Activated CD8-positive, alpha-beta T cell treated with anti-CD3 and anti-CD28 coated beads for 36 hours (primary cell): Measurements from ENCODE around the gene PHOSPHO2. TPM values are rescaled to one million over a fixed set of nuclear protein-coding genes. Genes with fewer than 3 reads are reported as not detected.
A peak's percentile ranks its signal among the peaks of the same experiment; 100 is the strongest.
"Not testable (repeated sequence)": the region's sequence is repeated elsewhere in the genome, so short reads cannot be mapped to it uniquely, and the experiment has no call there.

ENCODE experiments used
- ATAC-seq: fragments of 200-7000 bp; cut with Tn5 transposase; one replicate; pipeline ENCODE4 v1.10.0; 2021; ENCODE audit warnings: mild to moderate bottlenecking, moderate library complexity
- CTCF ChIA-PET: fragments of 350-600 bp; sonication (Branson Sonifier 250); formaldehyde crosslinking; loops from one replicate; lab custom pipeline; 2021; ENCODE audit warnings: antibody characterized with exemption; lab: Charles Lee
- POLR2A ChIA-PET: fragments of 350-600 bp; sonication (Branson Sonifier 250); formaldehyde crosslinking; loops from one replicate; lab custom pipeline; 2021; ENCODE audit warnings: antibody characterized with exemption; lab: Charles Lee
- DNase-seq: peaks from one replicate; pipeline ENCODE4 v3.0.0-alpha.2; 2020
- H3K27ac Mint-ChIP-seq: one replicate; pipeline ENCODE4 v1.8.0; 2021; ENCODE audit warnings: mild to moderate bottlenecking, mixed read lengths
- H3K27me3 Mint-ChIP-seq: one replicate; pipeline ENCODE4 v1.8.0; 2021; ENCODE audit warnings: mixed read lengths
- H3K36me3 Mint-ChIP-seq: one replicate; pipeline ENCODE4 v1.8.0; 2021; ENCODE audit warnings: low read depth, mixed read lengths
- H3K4me1 Mint-ChIP-seq: one replicate; pipeline ENCODE4 v1.8.0; 2021; ENCODE audit warnings: low read depth, mixed read lengths
- H3K4me3 Mint-ChIP-seq: one replicate; pipeline ENCODE4 v1.8.0; 2021; ENCODE audit warnings: mild to moderate bottlenecking, moderate library complexity, mixed read lengths
- H3K9me3 Mint-ChIP-seq: one replicate; pipeline ENCODE4 v1.8.0; 2021; ENCODE audit warnings: mixed read lengths
- intact Hi-C: fragments of 100-400 bp; cut with micrococcal nuclease; formaldehyde crosslinking; loops from one replicate; pipeline ENCODE4 v1.10.0; 2022
- total RNA-seq, 2 experiments: library from RNA; stranded (reverse); gene quantifications; one replicate each; pipeline ENCODE4 v1.2.3, GENCODE V29; 2021
- TF ChIP-seq, protein P1 (sequence below): fragments of 200-600 bp; IDR thresholded peaks from one replicate; pipeline ENCODE4 v1.8.0; 2022; ENCODE audit warnings: antibody characterized with exemption, mild to moderate bottlenecking

Gene PHOSPHO2
- total RNA-seq, 2 experiments from 2014 or later, result 3.2 to 3.9 TPM

DNA sequence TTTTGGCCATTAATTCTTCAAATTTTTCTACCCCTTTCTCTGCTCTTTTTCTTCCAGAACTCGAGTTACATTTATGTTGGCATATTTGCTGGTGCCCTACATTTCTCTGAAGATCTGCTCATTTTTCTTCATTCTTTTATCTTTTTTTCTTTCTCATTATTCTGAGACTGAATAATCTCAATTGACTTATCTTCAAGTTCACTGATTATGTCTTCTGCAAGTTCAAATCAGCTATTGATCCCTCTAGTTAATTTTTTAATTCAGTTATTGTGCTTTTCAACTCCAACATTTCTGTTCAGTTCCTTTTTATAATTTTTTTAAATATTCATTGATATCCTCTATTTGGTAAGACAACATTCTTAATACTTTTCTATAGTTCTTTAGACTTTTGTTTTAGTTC lies 3.3 kb upstream of the PHOSPHO2 start:
- DNase-seq, result no peak
- intact Hi-C loops, result no loop called here
- H3K9me3 Mint-ChIP-seq, result peaks cover 13% of the 10 kb centered on the region
- H3K27me3 Mint-ChIP-seq, result no peaks in the 10 kb centered on the region
- peaks cover 10% of the 10 kb centered on the region for H3K4me1 Mint-ChIP-seq
- H3K4me3 Mint-ChIP-seq, result no peak overlapping the region
- no peak overlapping the region for H3K27ac Mint-ChIP-seq
- no peak for ATAC-seq
- CTCF ChIA-PET, result interaction anchor here (1.5 to 1.7 kb wide), 2 partner anchors 8 to 99 kb away, joined by 3 to 4 read pairs; no protein-coding TSS in a partner anchor
- POLR2A ChIA-PET, result interaction anchor here (0.6 kb wide), 1 partner anchor 1442 kb away, joined by 3 read pairs; no protein-coding TSS in a partner anchor
- peaks cover 6% of the 10 kb centered on the region for H3K36me3 Mint-ChIP-seq
- TF ChIP-seq, protein P1, sequence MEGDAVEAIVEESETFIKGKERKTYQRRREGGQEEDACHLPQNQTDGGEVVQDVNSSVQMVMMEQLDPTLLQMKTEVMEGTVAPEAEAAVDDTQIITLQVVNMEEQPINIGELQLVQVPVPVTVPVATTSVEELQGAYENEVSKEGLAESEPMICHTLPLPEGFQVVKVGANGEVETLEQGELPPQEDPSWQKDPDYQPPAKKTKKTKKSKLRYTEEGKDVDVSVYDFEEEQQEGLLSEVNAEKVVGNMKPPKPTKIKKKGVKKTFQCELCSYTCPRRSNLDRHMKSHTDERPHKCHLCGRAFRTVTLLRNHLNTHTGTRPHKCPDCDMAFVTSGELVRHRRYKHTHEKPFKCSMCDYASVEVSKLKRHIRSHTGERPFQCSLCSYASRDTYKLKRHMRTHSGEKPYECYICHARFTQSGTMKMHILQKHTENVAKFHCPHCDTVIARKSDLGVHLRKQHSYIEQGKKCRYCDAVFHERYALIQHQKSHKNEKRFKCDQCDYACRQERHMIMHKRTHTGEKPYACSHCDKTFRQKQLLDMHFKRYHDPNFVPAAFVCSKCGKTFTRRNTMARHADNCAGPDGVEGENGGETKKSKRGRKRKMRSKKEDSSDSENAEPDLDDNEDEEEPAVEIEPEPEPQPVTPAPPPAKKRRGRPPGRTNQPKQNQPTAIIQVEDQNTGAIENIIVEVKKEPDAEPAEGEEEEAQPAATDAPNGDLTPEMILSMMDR, result no peak

DNA sequence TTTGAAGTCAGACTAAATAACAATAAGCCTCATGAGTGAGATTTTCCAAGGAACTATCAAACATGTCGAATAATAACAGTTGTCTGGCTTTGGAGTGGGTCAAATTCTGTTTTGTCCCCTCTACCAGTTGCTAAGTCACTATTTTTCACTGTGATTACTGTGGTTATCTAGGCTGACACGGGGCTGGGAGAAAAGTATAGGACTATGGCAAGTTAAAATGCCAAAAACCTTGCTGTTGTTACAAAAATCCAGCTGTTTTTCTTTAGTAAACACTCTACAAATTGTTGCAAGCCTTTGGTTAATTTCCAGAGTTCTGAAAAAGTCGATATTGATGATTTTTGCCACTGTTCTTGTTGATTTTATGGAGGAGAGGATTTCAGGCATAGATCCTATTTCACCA lies 1.6 kb upstream of the PHOSPHO2 start:
- no peak overlapping the region for H3K27ac Mint-ChIP-seq
- H3K36me3 Mint-ChIP-seq, result peaks cover 9% of the 10 kb centered on the region
- no peaks in the 10 kb centered on the region for H3K27me3 Mint-ChIP-seq
- TF ChIP-seq, protein P1, result no peak
- POLR2A ChIA-PET, result no interaction called here
- H3K4me1 Mint-ChIP-seq, result peaks cover 10% of the 10 kb centered on the region
- H3K9me3 Mint-ChIP-seq, result peaks cover 13% of the 10 kb centered on the region
- DNase-seq (no peak), ATAC-seq (no peak)
- intact Hi-C loops, result no loop called here
- H3K4me3 Mint-ChIP-seq, result no peak overlapping the region
- CTCF ChIA-PET, result no interaction called here

DNA sequence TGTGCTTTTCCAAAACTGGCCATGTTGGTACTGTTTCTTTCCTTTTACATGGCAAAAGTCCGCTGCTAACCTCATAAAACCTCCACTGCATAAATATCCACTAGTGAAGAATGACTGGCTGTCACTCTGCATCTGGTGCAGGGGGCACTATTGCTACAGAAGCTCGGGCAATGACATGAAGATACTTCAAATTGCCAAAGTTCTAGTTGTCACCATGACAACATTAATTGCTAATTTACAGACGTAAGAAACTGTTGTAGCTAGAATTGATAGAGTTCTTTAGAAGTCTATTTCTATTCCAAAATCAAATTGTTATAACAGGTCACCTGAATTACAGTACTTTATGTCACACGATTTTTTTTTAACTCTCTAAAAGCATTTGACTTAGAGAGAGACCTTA lies 909 bp upstream of the PHOSPHO2 start:
- peaks cover 11% of the 10 kb centered on the region for H3K36me3 Mint-ChIP-seq
- H3K4me3 Mint-ChIP-seq, result peak overlapping the region; percentile 86
- ChIA-PET CTCF (interaction anchor here (0.8 to 2.1 kb wide), 6 partner anchors 10 to 101 kb away, joined by 3 to 6 read pairs (median 3); no protein-coding TSS in a partner anchor), POLR2A (interaction anchor here (1.2 to 1.9 kb wide), 3 partner anchors 10 to 109 kb away, joined by 4 to 8 read pairs (median 4); partner anchors contain the start of gene PPIG)
- DNase-seq, result no peak
- ATAC-seq, result no peak
- intact Hi-C loops, result no loop called here
- TF ChIP-seq, protein P1, result no peak
- H3K4me1 Mint-ChIP-seq, result peaks cover 10% of the 10 kb centered on the region
- no peak overlapping the region for H3K27ac Mint-ChIP-seq
- no peaks in the 10 kb centered on the region for H3K27me3 Mint-ChIP-seq
- peaks cover 13% of the 10 kb centered on the region for H3K9me3 Mint-ChIP-seq

DNA sequence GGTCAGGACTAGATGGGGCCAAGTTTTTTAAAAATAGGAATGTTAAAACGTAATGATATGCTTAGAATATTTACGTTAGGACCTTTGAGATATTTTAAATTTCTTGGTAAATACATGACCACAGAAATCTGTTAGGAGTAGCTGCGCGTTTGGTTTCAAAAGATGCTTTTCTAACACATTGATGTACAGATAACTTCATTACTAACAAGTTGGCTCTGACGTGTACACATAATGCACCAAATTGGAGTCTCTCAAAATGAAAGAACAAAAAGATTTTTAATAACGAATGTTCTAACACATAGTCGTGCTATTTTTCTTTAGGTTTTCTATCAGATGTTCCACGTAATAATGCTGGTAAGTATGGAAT lies 608 bp downstream of the PHOSPHO2 start:
- CTCF ChIA-PET, result interaction anchor here (1.3 to 2.1 kb wide), 2 partner anchors 9 to 17 kb away, joined by 3 to 6 read pairs; no protein-coding TSS in a partner anchor

DNA sequence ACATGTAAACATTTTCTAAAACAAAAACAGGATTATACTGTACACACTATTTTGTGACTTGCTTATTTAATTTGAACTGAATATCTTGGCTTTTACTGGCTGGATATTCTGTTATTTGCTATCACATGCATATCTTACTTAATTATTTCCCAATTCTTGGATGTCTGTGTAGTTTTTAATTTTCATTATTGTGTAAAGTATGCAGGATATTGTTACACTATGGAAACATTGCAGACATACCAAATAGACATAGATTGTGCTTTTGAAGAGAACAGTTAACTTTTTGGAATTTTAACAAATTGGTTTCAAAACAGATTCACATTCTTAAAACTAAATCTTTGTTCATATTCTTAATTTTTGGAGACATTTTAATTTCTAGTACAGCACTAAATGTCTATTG lies 2.1 kb downstream of the PHOSPHO2 start:
- intact Hi-C loops, result no loop called here

More for the DNA sequence above, 608 bp downstream of the PHOSPHO2 start:
- TF ChIP-seq, protein P1, result no peak
- peaks cover 10% of the 10 kb centered on the region for H3K9me3 Mint-ChIP-seq
- peak overlapping the region; percentile 85 for H3K27ac Mint-ChIP-seq
- ATAC-seq, result no peak
- H3K4me3 Mint-ChIP-seq, result peak overlapping the region; percentile 86
- POLR2A ChIA-PET, result interaction anchor here (0.7 to 1.9 kb wide), 3 partner anchors 9 to 41 kb away, joined by 3 to 8 read pairs (median 4); no protein-coding TSS in a partner anchor
- H3K4me1 Mint-ChIP-seq, result peaks cover 10% of the 10 kb centered on the region
- no peak for DNase-seq
- no peaks in the 10 kb centered on the region for H3K27me3 Mint-ChIP-seq
- intact Hi-C loops, result no loop called here
- peaks cover 20% of the 10 kb centered on the region for H3K36me3 Mint-ChIP-seq

DNA sequence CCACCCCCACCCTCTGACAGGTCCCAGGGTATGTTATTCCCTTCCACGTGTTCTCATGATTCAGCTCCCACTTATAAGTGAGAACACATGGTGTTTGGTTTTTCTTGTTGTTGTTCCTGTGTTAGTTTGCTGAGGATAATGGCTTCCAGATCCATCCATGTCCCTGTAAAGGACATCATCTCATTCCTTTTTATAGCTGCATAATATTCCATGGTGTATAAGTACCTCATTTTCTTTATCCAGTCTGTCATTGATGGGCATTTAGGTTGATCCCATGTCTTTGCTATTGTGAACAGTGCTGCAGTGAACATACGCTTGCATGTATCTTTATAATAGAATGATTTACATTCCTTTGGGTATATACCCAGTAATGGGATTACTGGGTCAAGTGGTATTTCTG lies 4.9 kb downstream of the PHOSPHO2 start:
- intact Hi-C loops, ATAC-seq, H3K27ac Mint-ChIP-seq, POLR2A ChIA-PET, H3K27me3 Mint-ChIP-seq, DNase-seq, H3K4me3 Mint-ChIP-seq, H3K9me3 Mint-ChIP-seq, H3K4me1 Mint-ChIP-seq: not testable (repeated sequence)
- CTCF ChIA-PET, result interaction anchor here (1.0 to 1.1 kb wide), 2 partner anchors 9 to 16 kb away, joined by 4 read pairs; no protein-coding TSS in a partner anchor
- peaks cover 21% of the 10 kb centered on the region for H3K36me3 Mint-ChIP-seq

More for the DNA sequence above, 2.1 kb downstream of the PHOSPHO2 start:
- TF ChIP-seq, protein P1, result no peak
- no peak overlapping the region for H3K27ac Mint-ChIP-seq
- DNase-seq, result no peak
- no peak overlapping the region for H3K4me3 Mint-ChIP-seq
- H3K9me3 Mint-ChIP-seq, result peaks cover 4% of the 10 kb centered on the region
- H3K27me3 Mint-ChIP-seq, result no peaks in the 10 kb centered on the region
- peaks cover 10% of the 10 kb centered on the region for H3K4me1 Mint-ChIP-seq
- CTCF ChIA-PET, result no interaction called here
- H3K36me3 Mint-ChIP-seq, result peaks cover 21% of the 10 kb centered on the region
- no peak for ATAC-seq
- POLR2A ChIA-PET, result no interaction called here
